ENCODE results near the gene PXK.

Gene PXK

DNA sequence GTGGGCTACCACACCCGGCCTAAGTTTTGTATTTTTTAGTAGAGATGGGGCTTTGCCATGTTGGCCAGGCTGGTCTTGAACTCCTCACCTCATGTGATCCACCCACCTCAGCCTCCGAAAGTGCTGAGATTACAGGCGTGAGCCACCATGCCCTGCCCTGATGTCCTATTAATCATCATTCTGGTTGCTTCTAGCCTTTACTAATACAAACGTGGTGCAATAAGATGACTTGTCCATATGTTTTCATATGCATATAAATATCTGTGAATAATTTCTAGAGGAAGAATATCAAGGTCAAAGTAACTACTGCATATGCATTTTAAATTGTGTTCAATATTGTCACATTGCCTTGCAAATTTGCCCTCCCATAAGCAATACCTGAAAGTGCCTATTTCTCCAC is 126.5 kb downstream of the PXK start:
- H2AFZ ChIP-seq (ENCODE audit: low read depth): no peak overlapping the region
- H3K9ac ChIP-seq: no peak overlapping the region
- no peaks in the 10 kb centered on the region for H3K27me3 ChIP-seq (ENCODE audit: insufficient read depth, low read depth)
- H3K4me2 ChIP-seq: no peak overlapping the region
- H3K27ac ChIP-seq: no peak overlapping the region
- no peaks in the 10 kb centered on the region for H3K79me2 ChIP-seq (ENCODE audit: insufficient read depth, low read depth)
- H4K20me1 ChIP-seq (ENCODE audit: insufficient read depth): no peaks in the 10 kb centered on the region
- TF ChIP-seq, protein P1, sequence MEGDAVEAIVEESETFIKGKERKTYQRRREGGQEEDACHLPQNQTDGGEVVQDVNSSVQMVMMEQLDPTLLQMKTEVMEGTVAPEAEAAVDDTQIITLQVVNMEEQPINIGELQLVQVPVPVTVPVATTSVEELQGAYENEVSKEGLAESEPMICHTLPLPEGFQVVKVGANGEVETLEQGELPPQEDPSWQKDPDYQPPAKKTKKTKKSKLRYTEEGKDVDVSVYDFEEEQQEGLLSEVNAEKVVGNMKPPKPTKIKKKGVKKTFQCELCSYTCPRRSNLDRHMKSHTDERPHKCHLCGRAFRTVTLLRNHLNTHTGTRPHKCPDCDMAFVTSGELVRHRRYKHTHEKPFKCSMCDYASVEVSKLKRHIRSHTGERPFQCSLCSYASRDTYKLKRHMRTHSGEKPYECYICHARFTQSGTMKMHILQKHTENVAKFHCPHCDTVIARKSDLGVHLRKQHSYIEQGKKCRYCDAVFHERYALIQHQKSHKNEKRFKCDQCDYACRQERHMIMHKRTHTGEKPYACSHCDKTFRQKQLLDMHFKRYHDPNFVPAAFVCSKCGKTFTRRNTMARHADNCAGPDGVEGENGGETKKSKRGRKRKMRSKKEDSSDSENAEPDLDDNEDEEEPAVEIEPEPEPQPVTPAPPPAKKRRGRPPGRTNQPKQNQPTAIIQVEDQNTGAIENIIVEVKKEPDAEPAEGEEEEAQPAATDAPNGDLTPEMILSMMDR (conservative IDR thresholded peaks at IDR 0.05; ENCODE audit: low read depth, low read length): no peak
- peaks cover 14% of the 10 kb centered on the region for H3K4me1 ChIP-seq (ENCODE audit: low read depth, poor library complexity, severe bottlenecking)
- H3K36me3 ChIP-seq (ENCODE audit: insufficient read depth): no peaks in the 10 kb centered on the region
- H3K4me3 ChIP-seq (IDR thresholded peaks at IDR 0.05; ENCODE audit: insufficient read depth, low read depth, low read length): no peak overlapping the region

DNA sequence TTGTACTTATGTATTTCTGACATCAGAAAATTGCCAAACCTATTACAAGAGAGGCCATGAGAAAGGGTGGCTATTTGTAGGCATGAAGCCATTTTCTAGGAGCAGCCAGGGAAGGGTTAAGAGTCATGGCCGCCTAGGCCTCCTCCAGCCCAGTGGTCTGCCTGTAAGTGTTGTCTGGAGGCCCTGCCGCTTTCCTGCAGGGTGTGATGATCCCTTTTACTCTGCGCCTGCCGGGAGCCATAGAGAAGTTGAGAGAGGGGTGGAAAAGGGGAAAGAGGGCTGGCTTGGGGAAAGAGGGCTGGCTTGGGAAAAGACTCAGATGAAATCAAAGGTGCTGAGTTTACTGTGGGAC is 130.1 kb downstream of the PXK start:
- no peak overlapping the region for H3K27ac ChIP-seq
- peaks cover 27% of the 10 kb centered on the region for H3K4me1 ChIP-seq (ENCODE audit: low read depth, poor library complexity, severe bottlenecking)
- no peak overlapping the region for H3K4me3 ChIP-seq (IDR thresholded peaks at IDR 0.05; ENCODE audit: insufficient read depth, low read depth, low read length)
- no peaks in the 10 kb centered on the region for H3K36me3 ChIP-seq (ENCODE audit: insufficient read depth)
- H3K4me2 ChIP-seq: peak overlapping the region; percentile 31
- no peaks in the 10 kb centered on the region for H3K79me2 ChIP-seq (ENCODE audit: insufficient read depth, low read depth)
- H3K9ac ChIP-seq: no peak overlapping the region
- H3K27me3 ChIP-seq (ENCODE audit: insufficient read depth, low read depth): no peaks in the 10 kb centered on the region
- no peaks in the 10 kb centered on the region for H4K20me1 ChIP-seq (ENCODE audit: insufficient read depth)
- peak overlapping the region; percentile 68; the same call in 1 of the 2 replicates for H2AFZ ChIP-seq (ENCODE audit: low read depth)
- TF ChIP-seq, protein P1 (conservative IDR thresholded peaks at IDR 0.05; ENCODE audit: low read depth, low read length): no peak

- TF ChIP-seq, protein P1 (conservative IDR thresholded peaks at IDR 0.05; ENCODE audit: low read depth, low read length): peak; percentile 87
Observed at GRCh38 chr3:58463181-58463941, 130.7 kb downstream of the PXK start.

GRCh38 chr3:58463942-58464271 is 131.2 kb downstream of the PXK start:
- Histone ChIP-seq H2AFZ (ENCODE audit: low read depth) (peak overlapping the region; percentile 68), H3K4me3 (IDR thresholded peaks at IDR 0.05; ENCODE audit: insufficient read depth, low read depth, low read length) (no peak overlapping the region), H3K27me3 (ENCODE audit: insufficient read depth, low read depth) (no peaks in the 10 kb centered on the region), H3K79me2 (ENCODE audit: insufficient read depth, low read depth) (no peaks in the 10 kb centered on the region), H3K36me3 (ENCODE audit: insufficient read depth) (no peaks in the 10 kb centered on the region), H4K20me1 (ENCODE audit: insufficient read depth) (no peaks in the 10 kb centered on the region), H3K27ac (no peak overlapping the region), H3K4me1 (ENCODE audit: low read depth, poor library complexity, severe bottlenecking) (peaks cover 27% of the 10 kb centered on the region), H3K4me2 (peak overlapping the region; percentile 31), H3K9ac (no peak overlapping the region)
- TF ChIP-seq, protein P1 (conservative IDR thresholded peaks at IDR 0.05; ENCODE audit: low read depth, low read length): peak; percentile 46

More at GRCh38 chr3:58463181-58463941, 130.7 kb downstream of the PXK start:
- Histone ChIP-seq H3K4me3 (IDR thresholded peaks at IDR 0.05; ENCODE audit: insufficient read depth, low read depth, low read length) (no peak overlapping the region), H3K27me3 (ENCODE audit: insufficient read depth, low read depth) (no peaks in the 10 kb centered on the region), H2AFZ (ENCODE audit: low read depth) (peak overlapping the region; percentile 68), H3K9ac (no peak overlapping the region), H4K20me1 (ENCODE audit: insufficient read depth) (no peaks in the 10 kb centered on the region), H3K4me1 (ENCODE audit: low read depth, poor library complexity, severe bottlenecking) (peaks cover 27% of the 10 kb centered on the region), H3K79me2 (ENCODE audit: insufficient read depth, low read depth) (no peaks in the 10 kb centered on the region), H3K4me2 (peak overlapping the region; percentile 31), H3K36me3 (ENCODE audit: insufficient read depth) (no peaks in the 10 kb centered on the region), H3K27ac (no peak overlapping the region)

All from KMS-11 (cell line).